ENCODE measurements around the gene HMOX2. TPM values are rescaled to one million over a fixed set of nuclear protein-coding genes. Genes with fewer than 3 reads are reported as not detected.

HMOX2 gene
- total and polyA plus RNA-seq, 2 donors from 2014 or later: 56.4 to 116 TPM

DNA sequence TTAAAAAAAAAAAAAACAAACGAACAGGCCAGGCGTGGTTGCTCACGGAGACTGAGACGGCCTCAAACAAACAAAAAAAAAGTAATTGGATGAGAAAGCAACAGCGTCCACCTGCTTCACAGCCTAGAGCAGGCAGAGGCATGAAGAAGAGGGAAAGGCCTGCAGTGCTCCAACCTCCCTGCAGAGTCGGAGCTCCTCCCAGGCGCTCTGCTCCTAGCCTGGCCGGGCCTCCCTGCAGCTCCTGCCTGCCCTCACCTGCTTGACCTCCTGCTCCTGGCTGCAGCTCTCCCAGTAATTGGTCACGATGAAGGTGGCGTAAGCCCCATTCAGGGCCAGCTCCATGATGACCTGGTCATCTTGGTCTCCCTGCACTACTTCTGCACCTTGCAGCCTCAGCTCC lies 7.2 kb upstream of the HMOX2 start:
- H3K4me3 ChIP-seq (ENCODE audit: low read length in 3 of 3): no peak overlapping the region
- H3K27me3 ChIP-seq (ENCODE audit: control insufficient read depth, insufficient read depth, low read length): no peaks in the 10 kb centered on the region
- no peak overlapping the region for H3K9ac ChIP-seq (ENCODE audit: low read length in 3 of 3)
- peaks cover 2 to 9% (median 8%) of the 10 kb centered on the region in 3 donors for H3K36me3 ChIP-seq (ENCODE audit: control insufficient read depth in 2 of 3, insufficient read depth in 3 of 3, low read length in 3 of 3)
- intact Hi-C loops (cut with DNase I): no loop called here
- H3K27ac ChIP-seq (ENCODE audit: low read depth in 2 of 2, low read length in 2 of 2): no peak overlapping the region
- DNase-seq (no peak), FAIRE-seq (no peak)
- H3K9me3 ChIP-seq (ENCODE audit: control insufficient read depth in 2 of 3, insufficient read depth in 1 of 3, low read length in 3 of 3): no peaks in the 10 kb centered on the region
- TF ChIP-seq, protein P1, sequence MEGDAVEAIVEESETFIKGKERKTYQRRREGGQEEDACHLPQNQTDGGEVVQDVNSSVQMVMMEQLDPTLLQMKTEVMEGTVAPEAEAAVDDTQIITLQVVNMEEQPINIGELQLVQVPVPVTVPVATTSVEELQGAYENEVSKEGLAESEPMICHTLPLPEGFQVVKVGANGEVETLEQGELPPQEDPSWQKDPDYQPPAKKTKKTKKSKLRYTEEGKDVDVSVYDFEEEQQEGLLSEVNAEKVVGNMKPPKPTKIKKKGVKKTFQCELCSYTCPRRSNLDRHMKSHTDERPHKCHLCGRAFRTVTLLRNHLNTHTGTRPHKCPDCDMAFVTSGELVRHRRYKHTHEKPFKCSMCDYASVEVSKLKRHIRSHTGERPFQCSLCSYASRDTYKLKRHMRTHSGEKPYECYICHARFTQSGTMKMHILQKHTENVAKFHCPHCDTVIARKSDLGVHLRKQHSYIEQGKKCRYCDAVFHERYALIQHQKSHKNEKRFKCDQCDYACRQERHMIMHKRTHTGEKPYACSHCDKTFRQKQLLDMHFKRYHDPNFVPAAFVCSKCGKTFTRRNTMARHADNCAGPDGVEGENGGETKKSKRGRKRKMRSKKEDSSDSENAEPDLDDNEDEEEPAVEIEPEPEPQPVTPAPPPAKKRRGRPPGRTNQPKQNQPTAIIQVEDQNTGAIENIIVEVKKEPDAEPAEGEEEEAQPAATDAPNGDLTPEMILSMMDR (IDR thresholded peaks at IDR 0.05; ENCODE audit: borderline replicate concordance, extremely low read depth, insufficient read depth): no peak
- H3K4me1 ChIP-seq (ENCODE audit: control insufficient read depth in 2 of 3, insufficient read depth in 2 of 3, low read depth in 1 of 3, low read length in 3 of 3): no peaks in the 10 kb centered on the region

DNA sequence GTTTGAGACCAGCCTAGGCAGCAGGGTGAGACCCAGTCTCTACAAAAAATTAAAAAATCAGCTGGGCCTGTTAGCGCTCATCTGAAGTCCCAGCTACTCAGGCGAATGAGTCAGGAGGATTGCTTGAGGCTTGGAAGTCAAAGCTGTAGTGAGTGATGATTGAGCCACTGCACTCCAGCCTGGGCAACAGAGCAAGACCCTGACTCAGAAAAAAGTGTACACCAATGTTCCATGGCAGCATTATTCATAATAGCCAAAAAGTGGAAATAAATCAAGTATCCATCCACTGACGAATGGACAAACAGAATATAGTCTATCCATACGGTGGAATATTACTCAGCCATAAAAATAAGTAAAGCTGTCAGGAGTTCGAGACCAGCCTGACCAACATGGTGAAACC lies 4.3 kb upstream of the HMOX2 start:
- H3K4me3 ChIP-seq (ENCODE audit: low read length in 3 of 3): no peak overlapping the region
- H3K4me1 ChIP-seq (ENCODE audit: control insufficient read depth in 2 of 3, insufficient read depth in 2 of 3, low read depth in 1 of 3, low read length in 3 of 3): peaks cover 0 to 3% (median 3%) of the 10 kb centered on the region in 3 donors
- H3K27ac ChIP-seq (ENCODE audit: low read depth in 2 of 2, low read length in 2 of 2): no peak overlapping the region
- no peaks in the 10 kb centered on the region for H3K9me3 ChIP-seq (ENCODE audit: control insufficient read depth in 2 of 3, insufficient read depth in 1 of 3, low read length in 3 of 3)
- no peak overlapping the region for H3K9ac ChIP-seq (ENCODE audit: low read length in 3 of 3)
- H3K36me3 ChIP-seq (ENCODE audit: control insufficient read depth in 2 of 3, insufficient read depth in 3 of 3, low read length in 3 of 3): peaks cover under 1 to 5% (median 2%) of the 10 kb centered on the region in 3 donors
- intact Hi-C loops (cut with DNase I): no loop called here
- DNase-seq: no peak
- H3K27me3 ChIP-seq (ENCODE audit: control insufficient read depth, insufficient read depth, low read length): no peaks in the 10 kb centered on the region
- TF ChIP-seq, protein P1 (IDR thresholded peaks at IDR 0.05; ENCODE audit: borderline replicate concordance, extremely low read depth, insufficient read depth): no peak
- no peak for FAIRE-seq

DNA sequence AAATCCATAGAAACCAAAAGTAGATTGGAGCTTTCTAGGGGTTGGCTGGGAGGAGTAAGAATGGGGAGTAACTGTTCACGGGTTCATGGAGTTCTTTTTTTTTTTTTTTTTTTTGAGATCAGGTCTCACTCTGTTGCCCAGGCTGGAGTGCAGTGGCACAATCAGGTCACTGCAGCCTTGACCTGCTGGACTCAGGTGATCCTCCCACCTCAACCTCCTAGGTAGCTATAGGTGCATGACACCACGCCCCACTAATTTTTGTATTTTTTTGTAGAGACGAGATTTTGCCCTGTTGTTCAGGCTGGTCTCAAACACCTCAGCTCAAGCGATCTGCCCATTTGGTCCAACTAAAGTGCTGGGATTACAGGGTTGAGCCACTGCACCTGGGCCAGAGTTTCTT lies 3.3 kb upstream of the HMOX2 start:
- peaks cover 0 to 3% (median 3%) of the 10 kb centered on the region in 3 donors for H3K4me1 ChIP-seq (ENCODE audit: control insufficient read depth in 2 of 3, insufficient read depth in 2 of 3, low read depth in 1 of 3, low read length in 3 of 3)
- H3K9me3 ChIP-seq (ENCODE audit: control insufficient read depth in 2 of 3, insufficient read depth in 1 of 3, low read length in 3 of 3): no peaks in the 10 kb centered on the region
- H3K9ac ChIP-seq (ENCODE audit: low read length in 3 of 3): no peak overlapping the region
- FAIRE-seq (no peak), DNase-seq (no peak)
- H3K36me3 ChIP-seq (ENCODE audit: control insufficient read depth in 2 of 3, insufficient read depth in 3 of 3, low read length in 3 of 3): peaks cover 0 to 5% (median 2%) of the 10 kb centered on the region in 3 donors
- intact Hi-C loops (cut with DNase I): no loop called here
- H3K27ac ChIP-seq (ENCODE audit: low read depth in 2 of 2, low read length in 2 of 2): no peak overlapping the region
- H3K4me3 ChIP-seq (ENCODE audit: low read length in 3 of 3): no peak overlapping the region
- H3K27me3 ChIP-seq (ENCODE audit: control insufficient read depth, insufficient read depth, low read length): no peaks in the 10 kb centered on the region
- TF ChIP-seq, protein P1 (IDR thresholded peaks at IDR 0.05; ENCODE audit: borderline replicate concordance, extremely low read depth, insufficient read depth): no peak

Measured in kidney (tissue), 14 donors.